HepG2 (cell line): ENCODE results near the gene RIPK1.

ENCODE experiments used
- EP300 ChIP-seq, 3 experiments: sonication (generic) in 1 of 3; formaldehyde crosslinking in 1 of 3; IDR thresholded peaks; 2 replicates each; pipeline versions ENCODE4 v1.5.1 to v1.6.1; 2011 to 2020; ENCODE audit warnings: low read depth in 2 of 3, low read length in 2 of 3, borderline replicate concordance in 1 of 3, improper control_type of control experiment in 1 of 3, mild to moderate bottlenecking in 1 of 3, missing genetic modification reagents in 1 of 3, moderate library complexity in 1 of 3
- SMARCC2 ChIP-seq: fragments of 450-650 bp; IDR thresholded peaks from 2 replicates; pipeline ENCODE4 v1.6.1; 2017; ENCODE audit warnings: antibody characterized with exemption, mild to moderate bottlenecking
- TAF1 ChIP-seq: sonication (generic); formaldehyde crosslinking; IDR thresholded peaks from 2 replicates; pipeline ENCODE4 v1.4.0; 2020; ENCODE audit warnings: missing genetic modification reagents
- TF ChIP-seq, protein P1 (sequence below): sonication (generic); formaldehyde crosslinking; IDR thresholded peaks from 2 replicates; pipeline ENCODE4 v1.5.1; 2020; ENCODE audit warnings: missing genetic modification reagents, mild to moderate bottlenecking, borderline replicate concordance
- TF ChIP-seq, protein P2 (sequence below): sonication (generic); formaldehyde crosslinking; IDR thresholded peaks from 2 replicates; pipeline ENCODE4 v1.5.0; 2020; ENCODE audit warnings: mild to moderate bottlenecking, missing genetic modification reagents, moderate library complexity

DNA sequence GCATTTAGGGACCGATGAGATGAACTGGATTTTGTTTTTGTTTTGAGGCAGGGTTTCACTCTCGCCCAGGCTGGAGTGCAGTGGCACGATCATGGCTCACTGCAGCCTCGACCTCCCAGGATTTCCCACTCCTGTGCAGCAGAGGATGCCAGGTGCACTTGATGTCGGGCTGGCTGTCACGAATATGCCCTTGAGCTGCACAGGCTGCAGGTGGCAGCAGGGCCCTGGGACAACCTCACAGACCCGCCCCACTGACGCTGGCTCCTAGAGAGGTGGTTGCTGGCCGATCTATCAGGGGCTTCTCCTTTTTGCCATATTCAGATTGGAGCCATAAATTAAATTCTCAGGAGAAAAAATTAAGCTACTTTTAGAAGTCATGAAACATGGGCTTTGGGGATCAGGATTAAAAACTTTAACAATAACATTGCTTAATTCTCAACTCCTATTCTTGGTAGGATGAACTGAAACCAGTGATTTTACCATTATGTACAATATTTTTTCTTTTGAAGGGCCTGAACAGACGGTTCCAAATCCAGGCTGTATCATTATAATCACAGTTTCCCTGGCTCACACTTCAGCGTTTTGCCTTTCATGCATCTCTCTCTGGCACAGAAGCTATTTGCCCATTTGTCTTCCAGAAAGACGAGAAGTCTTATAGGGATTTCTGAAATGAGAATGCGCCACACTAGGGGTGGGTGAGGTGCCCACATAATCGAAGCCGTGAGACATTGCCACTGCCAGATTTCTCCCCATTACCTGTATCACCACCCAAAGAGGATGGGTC lies 36.2 kb upstream of the RIPK1 start:
- TF ChIP-seq, protein P1, sequence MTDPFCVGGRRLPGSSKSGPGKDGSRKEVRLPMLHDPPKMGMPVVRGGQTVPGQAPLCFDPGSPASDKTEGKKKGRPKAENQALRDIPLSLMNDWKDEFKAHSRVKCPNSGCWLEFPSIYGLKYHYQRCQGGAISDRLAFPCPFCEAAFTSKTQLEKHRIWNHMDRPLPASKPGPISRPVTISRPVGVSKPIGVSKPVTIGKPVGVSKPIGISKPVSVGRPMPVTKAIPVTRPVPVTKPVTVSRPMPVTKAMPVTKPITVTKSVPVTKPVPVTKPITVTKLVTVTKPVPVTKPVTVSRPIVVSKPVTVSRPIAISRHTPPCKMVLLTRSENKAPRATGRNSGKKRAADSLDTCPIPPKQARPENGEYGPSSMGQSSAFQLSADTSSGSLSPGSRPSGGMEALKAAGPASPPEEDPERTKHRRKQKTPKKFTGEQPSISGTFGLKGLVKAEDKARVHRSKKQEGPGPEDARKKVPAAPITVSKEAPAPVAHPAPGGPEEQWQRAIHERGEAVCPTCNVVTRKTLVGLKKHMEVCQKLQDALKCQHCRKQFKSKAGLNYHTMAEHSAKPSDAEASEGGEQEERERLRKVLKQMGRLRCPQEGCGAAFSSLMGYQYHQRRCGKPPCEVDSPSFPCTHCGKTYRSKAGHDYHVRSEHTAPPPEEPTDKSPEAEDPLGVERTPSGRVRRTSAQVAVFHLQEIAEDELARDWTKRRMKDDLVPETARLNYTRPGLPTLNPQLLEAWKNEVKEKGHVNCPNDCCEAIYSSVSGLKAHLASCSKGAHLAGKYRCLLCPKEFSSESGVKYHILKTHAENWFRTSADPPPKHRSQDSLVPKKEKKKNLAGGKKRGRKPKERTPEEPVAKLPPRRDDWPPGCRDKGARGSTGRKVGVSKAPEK (CRISPR knock-in tag): no peak
- TF ChIP-seq EP300 (IDR thresholded peaks at IDR 0.05; ENCODE audit: low read depth in 2 of 2, low read length in 2 of 2) (no peak), EP300 (CRISPR knock-in tag; IDR thresholded peaks at IDR 0.05; ENCODE audit: borderline replicate concordance) (no peak), SMARCC2 (no peak), TAF1 (CRISPR knock-in tag) (no peak)
- TF ChIP-seq, protein P2, sequence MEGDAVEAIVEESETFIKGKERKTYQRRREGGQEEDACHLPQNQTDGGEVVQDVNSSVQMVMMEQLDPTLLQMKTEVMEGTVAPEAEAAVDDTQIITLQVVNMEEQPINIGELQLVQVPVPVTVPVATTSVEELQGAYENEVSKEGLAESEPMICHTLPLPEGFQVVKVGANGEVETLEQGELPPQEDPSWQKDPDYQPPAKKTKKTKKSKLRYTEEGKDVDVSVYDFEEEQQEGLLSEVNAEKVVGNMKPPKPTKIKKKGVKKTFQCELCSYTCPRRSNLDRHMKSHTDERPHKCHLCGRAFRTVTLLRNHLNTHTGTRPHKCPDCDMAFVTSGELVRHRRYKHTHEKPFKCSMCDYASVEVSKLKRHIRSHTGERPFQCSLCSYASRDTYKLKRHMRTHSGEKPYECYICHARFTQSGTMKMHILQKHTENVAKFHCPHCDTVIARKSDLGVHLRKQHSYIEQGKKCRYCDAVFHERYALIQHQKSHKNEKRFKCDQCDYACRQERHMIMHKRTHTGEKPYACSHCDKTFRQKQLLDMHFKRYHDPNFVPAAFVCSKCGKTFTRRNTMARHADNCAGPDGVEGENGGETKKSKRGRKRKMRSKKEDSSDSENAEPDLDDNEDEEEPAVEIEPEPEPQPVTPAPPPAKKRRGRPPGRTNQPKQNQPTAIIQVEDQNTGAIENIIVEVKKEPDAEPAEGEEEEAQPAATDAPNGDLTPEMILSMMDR: peak; percentile 82
